ENCODE data around the gene GPR162. TPM values are rescaled to one million over a fixed set of nuclear protein-coding genes. Genes with fewer than 3 reads are reported as not detected.

Gene GPR162
- total RNA-seq, 1 experiment from 2014 or later: 2.3 TPM

- H3K4me3 ChIP-seq (replicated peaks in 1 of 2; ENCODE audit: low read depth in 1 of 2, low read length in 2 of 2): no peak overlapping the region
- H2AFZ ChIP-seq (ENCODE audit: low read depth, low read length, poor library complexity, severe bottlenecking): no peak overlapping the region
- H3K9me2 ChIP-seq (ENCODE audit: insufficient read depth): no peaks in the 10 kb centered on the region
- DNase-seq (ENCODE audit: low read depth, low spot score): no peak
- no peak overlapping the region for H3K27ac ChIP-seq (ENCODE audit: low read depth, low read length)
- intact Hi-C loops (cut with micrococcal nuclease): no loop called here
- TF ChIP-seq, protein P1, sequence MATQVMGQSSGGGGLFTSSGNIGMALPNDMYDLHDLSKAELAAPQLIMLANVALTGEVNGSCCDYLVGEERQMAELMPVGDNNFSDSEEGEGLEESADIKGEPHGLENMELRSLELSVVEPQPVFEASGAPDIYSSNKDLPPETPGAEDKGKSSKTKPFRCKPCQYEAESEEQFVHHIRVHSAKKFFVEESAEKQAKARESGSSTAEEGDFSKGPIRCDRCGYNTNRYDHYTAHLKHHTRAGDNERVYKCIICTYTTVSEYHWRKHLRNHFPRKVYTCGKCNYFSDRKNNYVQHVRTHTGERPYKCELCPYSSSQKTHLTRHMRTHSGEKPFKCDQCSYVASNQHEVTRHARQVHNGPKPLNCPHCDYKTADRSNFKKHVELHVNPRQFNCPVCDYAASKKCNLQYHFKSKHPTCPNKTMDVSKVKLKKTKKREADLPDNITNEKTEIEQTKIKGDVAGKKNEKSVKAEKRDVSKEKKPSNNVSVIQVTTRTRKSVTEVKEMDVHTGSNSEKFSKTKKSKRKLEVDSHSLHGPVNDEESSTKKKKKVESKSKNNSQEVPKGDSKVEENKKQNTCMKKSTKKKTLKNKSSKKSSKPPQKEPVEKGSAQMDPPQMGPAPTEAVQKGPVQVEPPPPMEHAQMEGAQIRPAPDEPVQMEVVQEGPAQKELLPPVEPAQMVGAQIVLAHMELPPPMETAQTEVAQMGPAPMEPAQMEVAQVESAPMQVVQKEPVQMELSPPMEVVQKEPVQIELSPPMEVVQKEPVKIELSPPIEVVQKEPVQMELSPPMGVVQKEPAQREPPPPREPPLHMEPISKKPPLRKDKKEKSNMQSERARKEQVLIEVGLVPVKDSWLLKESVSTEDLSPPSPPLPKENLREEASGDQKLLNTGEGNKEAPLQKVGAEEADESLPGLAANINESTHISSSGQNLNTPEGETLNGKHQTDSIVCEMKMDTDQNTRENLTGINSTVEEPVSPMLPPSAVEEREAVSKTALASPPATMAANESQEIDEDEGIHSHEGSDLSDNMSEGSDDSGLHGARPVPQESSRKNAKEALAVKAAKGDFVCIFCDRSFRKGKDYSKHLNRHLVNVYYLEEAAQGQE (IDR thresholded peaks at IDR 0.05; ENCODE audit: low read depth): no peak
- TF ChIP-seq, protein P2, sequence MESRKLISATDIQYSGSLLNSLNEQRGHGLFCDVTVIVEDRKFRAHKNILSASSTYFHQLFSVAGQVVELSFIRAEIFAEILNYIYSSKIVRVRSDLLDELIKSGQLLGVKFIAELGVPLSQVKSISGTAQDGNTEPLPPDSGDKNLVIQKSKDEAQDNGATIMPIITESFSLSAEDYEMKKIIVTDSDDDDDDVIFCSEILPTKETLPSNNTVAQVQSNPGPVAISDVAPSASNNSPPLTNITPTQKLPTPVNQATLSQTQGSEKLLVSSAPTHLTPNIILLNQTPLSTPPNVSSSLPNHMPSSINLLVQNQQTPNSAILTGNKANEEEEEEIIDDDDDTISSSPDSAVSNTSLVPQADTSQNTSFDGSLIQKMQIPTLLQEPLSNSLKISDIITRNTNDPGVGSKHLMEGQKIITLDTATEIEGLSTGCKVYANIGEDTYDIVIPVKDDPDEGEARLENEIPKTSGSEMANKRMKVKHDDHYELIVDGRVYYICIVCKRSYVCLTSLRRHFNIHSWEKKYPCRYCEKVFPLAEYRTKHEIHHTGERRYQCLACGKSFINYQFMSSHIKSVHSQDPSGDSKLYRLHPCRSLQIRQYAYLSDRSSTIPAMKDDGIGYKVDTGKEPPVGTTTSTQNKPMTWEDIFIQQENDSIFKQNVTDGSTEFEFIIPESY (IDR thresholded peaks at IDR 0.05; ENCODE audit: extremely low read depth, insufficient replicate concordance, low read length): no peak
- CTCF ChIA-PET: no interaction called here
- H3K4me1 ChIP-seq (ENCODE audit: control insufficient read depth in 1 of 2, insufficient read depth in 2 of 2, low read length in 2 of 2): no peaks in the 10 kb centered on the region
- H4K20me1 ChIP-seq (ENCODE audit: insufficient read depth): no peaks in the 10 kb centered on the region
- H3K36me3 ChIP-seq (ENCODE audit: control insufficient read depth in 1 of 2, insufficient read depth in 2 of 2, low read length in 2 of 2): no peaks in the 10 kb centered on the region
- no peak overlapping the region for H3K9ac ChIP-seq (ENCODE audit: low read length)
- POLR2A ChIA-PET: no interaction called here
- RAD21 ChIA-PET (ENCODE audit: low non-redundant PET in 1 of 2, low total read pairs in 2 of 2, uncharacterized antibody in 2 of 2, unreplicated experiment in 2 of 2): no interaction called here
- no peaks in the 10 kb centered on the region for H3K27me3 ChIP-seq (ENCODE audit: insufficient read depth, low read length)
- no TSS peak for BruUV-seq (replicated peaks)
- no peaks in the 10 kb centered on the region for H3K9me3 ChIP-seq (ENCODE audit: control insufficient read depth in 1 of 2, insufficient read depth in 1 of 2, low read depth in 1 of 2, low read length in 2 of 2)
- no peak overlapping the region for H3K4me2 ChIP-seq (ENCODE audit: low read length)
- ATAC-seq: no peak
- H3K79me2 ChIP-seq (ENCODE audit: insufficient read depth, low read length): no peaks in the 10 kb centered on the region
Observed at GRCh38 chr12:6792522-6793201, 29.0 kb upstream of the GPR162 start.

All from HCT116 (cell line).